ENCODE data around the gene TENM3.
"Not testable (repeated sequence)": the region's sequence is repeated elsewhere in the genome, so short reads cannot be mapped to it uniquely, and the experiment has no call there.

TENM3 gene

GRCh38 chr4:182228991-182229577 lies 14.1 kb upstream of the TENM3 start:
- no peak for DNase-seq

GRCh38 chr4:182230256-182230655 lies 12.9 kb upstream of the TENM3 start:
- DNase-seq = no peak

- no peak for DNase-seq
Measured at GRCh38 chr4:182231080-182231479, 12.1 kb upstream of the TENM3 start.

GRCh38 chr4:182231496-182231895 lies 11.7 kb upstream of the TENM3 start:
- no peak for DNase-seq

- no peak for DNase-seq
Measured at GRCh38 chr4:182233310-182234090, 9.7 kb upstream of the TENM3 start.

GRCh38 chr4:182235021-182235795 lies 8.0 kb upstream of the TENM3 start:
- no peak for DNase-seq

- no peak for DNase-seq
Measured at GRCh38 chr4:182236186-182236585, 7.0 kb upstream of the TENM3 start.

- not testable (repeated sequence) for DNase-seq
Measured at GRCh38 chr4:182237010-182237409, 6.2 kb upstream of the TENM3 start.

- no peak for DNase-seq
Measured at GRCh38 chr4:182238355-182238931, 4.8 kb upstream of the TENM3 start.

- DNase-seq = no peak
Measured at GRCh38 chr4:182240161-182241130, 2.8 kb upstream of the TENM3 start.

- not testable (repeated sequence) for DNase-seq
Measured at GRCh38 chr4:182242260-182242659, 942 bp upstream of the TENM3 start.

GRCh38 chr4:182242787-182243186 lies 415 bp upstream of the TENM3 start:
- DNase-seq = no peak

GRCh38 chr4:182245041-182245440 lies 1.8 kb downstream of the TENM3 start:
- no peak for DNase-seq

GRCh38 chr4:182245541-182246215 lies 2.5 kb downstream of the TENM3 start:
- DNase-seq = no peak

GRCh38 chr4:182246401-182247205 lies 3.4 kb downstream of the TENM3 start:
- no peak for DNase-seq

- no peak for DNase-seq
Measured at GRCh38 chr4:182248295-182248694, 5.1 kb downstream of the TENM3 start.

- DNase-seq = no peak
Measured at GRCh38 chr4:182250446-182250845, 7.2 kb downstream of the TENM3 start.

- DNase-seq = no peak
Measured at GRCh38 chr4:182251116-182251515, 7.9 kb downstream of the TENM3 start.

- no peak for DNase-seq
Measured at GRCh38 chr4:182252220-182252619, 9.0 kb downstream of the TENM3 start.

- DNase-seq = no peak
Measured at GRCh38 chr4:182254026-182254780, 11.0 kb downstream of the TENM3 start.

Data from Kasumi-1 (cell line).